Measurements from ENCODE around the gene STAP1.
"Not testable (repeated sequence)": the region's sequence is repeated elsewhere in the genome, so short reads cannot be mapped to it uniquely, and the experiment has no call there.

Gene STAP1

DNA sequence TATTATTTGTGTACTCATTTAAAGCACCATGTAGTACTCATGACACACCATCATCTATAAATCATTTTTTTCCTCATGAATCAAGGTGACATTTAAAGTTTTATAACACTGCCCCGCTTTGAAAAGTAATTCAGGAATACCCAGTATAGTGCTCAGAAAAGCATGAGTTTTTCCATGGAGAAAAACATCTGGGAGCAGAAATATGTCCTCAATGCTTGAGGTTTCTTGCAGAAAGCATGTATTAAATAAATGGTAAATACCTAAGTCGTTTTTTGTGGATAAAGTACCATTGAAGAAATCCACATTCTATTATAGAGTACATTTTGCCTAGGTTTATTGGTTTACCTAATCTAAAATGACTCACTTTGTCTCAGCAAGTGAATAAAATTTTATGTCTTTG lies 76.2 kb downstream of the STAP1 start:
- DNase-seq (ENCODE audit: low read depth, low spot score): no peak
- no peak overlapping the region for H3K4me3 ChIP-seq (ENCODE audit: low read depth, low read length)
- TF ChIP-seq, protein P1, sequence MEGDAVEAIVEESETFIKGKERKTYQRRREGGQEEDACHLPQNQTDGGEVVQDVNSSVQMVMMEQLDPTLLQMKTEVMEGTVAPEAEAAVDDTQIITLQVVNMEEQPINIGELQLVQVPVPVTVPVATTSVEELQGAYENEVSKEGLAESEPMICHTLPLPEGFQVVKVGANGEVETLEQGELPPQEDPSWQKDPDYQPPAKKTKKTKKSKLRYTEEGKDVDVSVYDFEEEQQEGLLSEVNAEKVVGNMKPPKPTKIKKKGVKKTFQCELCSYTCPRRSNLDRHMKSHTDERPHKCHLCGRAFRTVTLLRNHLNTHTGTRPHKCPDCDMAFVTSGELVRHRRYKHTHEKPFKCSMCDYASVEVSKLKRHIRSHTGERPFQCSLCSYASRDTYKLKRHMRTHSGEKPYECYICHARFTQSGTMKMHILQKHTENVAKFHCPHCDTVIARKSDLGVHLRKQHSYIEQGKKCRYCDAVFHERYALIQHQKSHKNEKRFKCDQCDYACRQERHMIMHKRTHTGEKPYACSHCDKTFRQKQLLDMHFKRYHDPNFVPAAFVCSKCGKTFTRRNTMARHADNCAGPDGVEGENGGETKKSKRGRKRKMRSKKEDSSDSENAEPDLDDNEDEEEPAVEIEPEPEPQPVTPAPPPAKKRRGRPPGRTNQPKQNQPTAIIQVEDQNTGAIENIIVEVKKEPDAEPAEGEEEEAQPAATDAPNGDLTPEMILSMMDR (IDR thresholded peaks at IDR 0.05; ENCODE audit: low read depth, low read length): no peak
- in situ Hi-C loops (cut with HindIII; ENCODE audit: low sequenced_read_pairs): no loop called here

DNA sequence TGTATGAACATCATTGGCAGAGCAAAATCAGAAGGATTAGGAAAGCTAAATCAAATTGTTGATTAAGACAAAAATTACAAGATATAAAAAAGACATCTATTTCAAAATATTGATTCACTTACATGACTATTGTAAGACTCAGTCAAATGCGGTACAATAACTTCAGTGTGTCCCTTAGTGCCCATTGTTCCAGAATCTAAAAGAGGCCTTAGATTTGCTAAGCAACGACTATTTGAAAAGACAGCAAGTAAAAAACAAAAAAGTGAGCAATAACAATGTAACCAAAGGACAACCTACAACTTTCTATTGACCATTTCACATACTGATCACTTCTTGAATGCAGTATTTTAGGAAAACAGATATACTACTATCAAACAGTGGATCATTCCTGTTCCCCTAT lies 76.8 kb downstream of the STAP1 start:
- TF ChIP-seq, protein P1 (IDR thresholded peaks at IDR 0.05; ENCODE audit: low read depth, low read length): no peak
- no peak for DNase-seq (ENCODE audit: low read depth, low spot score)
- in situ Hi-C loops (cut with HindIII; ENCODE audit: low sequenced_read_pairs): no loop called here
- no peak overlapping the region for H3K4me3 ChIP-seq (ENCODE audit: low read depth, low read length)

DNA sequence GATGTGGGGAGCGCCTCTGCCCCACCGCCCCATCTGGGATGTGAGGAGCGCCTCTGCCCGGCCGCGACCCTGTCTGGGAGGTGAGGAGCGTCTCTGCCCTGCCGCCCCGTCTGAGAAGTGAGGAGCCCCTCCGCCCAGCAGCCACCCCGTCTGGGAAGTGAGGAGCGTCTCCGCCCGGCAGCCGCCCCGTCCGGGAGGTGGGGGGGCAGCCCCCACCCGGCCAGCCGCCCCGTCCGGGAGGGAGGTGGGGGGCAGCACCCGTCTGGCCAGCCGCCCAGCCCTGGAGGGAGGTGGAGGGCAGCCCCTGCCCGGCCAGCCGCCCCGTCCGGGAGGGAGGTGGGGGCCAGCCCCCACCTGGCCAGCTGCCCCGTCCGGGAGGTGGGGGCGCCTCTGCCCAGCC lies 78.5 kb downstream of the STAP1 start:
- in situ Hi-C loops (cut with HindIII; ENCODE audit: low sequenced_read_pairs); H3K4me3 ChIP-seq (ENCODE audit: low read depth, low read length): not testable (repeated sequence)

DNA sequence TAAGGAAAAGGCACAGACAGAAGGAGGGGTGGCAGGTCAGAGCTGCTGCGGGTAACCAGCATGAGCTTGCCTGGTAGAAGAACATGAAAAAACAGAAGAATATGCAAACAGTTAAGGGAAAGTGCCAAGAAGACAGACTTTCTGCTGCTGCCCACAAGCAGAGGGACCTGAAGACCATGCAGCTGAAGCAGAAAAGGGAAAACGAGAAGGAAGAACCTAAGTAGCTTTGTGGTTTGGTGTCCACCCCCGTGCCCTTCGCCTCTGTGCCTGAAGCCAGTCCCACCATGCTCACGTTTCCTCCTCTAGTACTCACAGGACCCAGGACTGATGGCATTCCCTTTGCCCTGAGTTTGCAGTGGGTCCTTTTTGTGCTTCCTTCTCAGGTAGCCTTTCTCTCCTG lies 79.6 kb downstream of the STAP1 start:
- TF ChIP-seq, protein P1 (IDR thresholded peaks at IDR 0.05; ENCODE audit: low read depth, low read length): no peak
- no peak overlapping the region for H3K4me3 ChIP-seq (ENCODE audit: low read depth, low read length)
- DNase-seq (ENCODE audit: low read depth, low spot score): no peak
- in situ Hi-C loops (cut with HindIII; ENCODE audit: low sequenced_read_pairs): no loop called here

More for the DNA sequence above, 78.5 kb downstream of the STAP1 start:
- DNase-seq (ENCODE audit: low read depth, low spot score): not testable (repeated sequence)

DNA sequence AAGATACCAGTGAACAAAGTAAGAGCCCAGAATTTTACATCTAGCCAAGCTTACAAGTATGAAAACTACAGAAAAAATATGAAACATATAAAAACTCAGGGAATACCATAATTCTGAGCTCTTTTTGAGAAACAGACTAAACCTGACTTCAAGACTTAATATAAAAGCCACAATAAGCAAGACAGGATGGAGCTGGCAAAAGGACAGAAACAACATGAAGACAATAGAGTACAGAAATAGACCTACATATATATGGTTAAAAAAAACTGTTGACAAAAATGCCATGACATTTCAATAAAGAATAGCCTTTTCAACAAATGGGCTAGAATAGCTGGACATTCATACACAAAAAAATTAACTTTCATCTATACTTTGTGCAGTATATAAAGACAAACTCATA lies 93.0 kb downstream of the STAP1 start:
- no peak overlapping the region for H3K4me3 ChIP-seq (ENCODE audit: low read depth, low read length)
- TF ChIP-seq, protein P1 (IDR thresholded peaks at IDR 0.05; ENCODE audit: low read depth, low read length): no peak
- in situ Hi-C loops (cut with HindIII; ENCODE audit: low sequenced_read_pairs): no loop called here
- no peak for DNase-seq (ENCODE audit: low read depth, low spot score)
